ENCODE measurements around the gene UCK1.

Gene UCK1

GRCh38 chr9:131511880-131512279 is 19.2 kb downstream of the UCK1 start:
- DNase-seq (ENCODE audit: low read depth) = no peak
- H3K4me3 ChIP-seq (ENCODE audit: low read depth, low read length) = no peak overlapping the region
- no peak for TF ChIP-seq CTCF (IDR thresholded peaks at IDR 0.05; ENCODE audit: insufficient read depth, low read depth, low read length, missing control alignments)

DNA sequence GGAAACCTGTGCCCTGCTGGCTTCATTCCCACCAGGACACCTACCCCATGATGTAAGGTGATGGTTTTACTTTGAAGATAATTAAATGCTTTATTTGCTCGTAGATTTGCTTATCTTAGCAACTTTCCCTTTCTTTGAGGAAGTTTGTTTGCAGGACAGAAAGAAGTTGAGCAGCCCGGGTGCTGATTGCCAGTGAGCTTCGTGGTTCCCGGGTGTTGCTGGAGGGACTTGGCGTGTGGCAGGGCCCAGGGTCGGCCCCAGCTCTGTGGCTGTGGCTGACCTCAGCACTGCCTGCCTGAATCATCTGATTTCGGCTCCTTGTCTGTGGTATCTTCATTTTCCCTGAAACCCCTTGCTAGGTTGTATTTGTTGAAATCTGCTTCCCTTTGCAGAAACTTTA is 19.6 kb downstream of the UCK1 start:
- no peak for TF ChIP-seq CTCF (IDR thresholded peaks at IDR 0.05; ENCODE audit: insufficient read depth, low read depth, low read length, missing control alignments)

GRCh38 chr9:131505012-131505411 is 26.1 kb downstream of the UCK1 start:
- TF ChIP-seq CTCF (IDR thresholded peaks at IDR 0.05; ENCODE audit: insufficient read depth, low read depth, low read length, missing control alignments) = no peak
- no peak for DNase-seq (ENCODE audit: low read depth)
- no peak overlapping the region for H3K4me3 ChIP-seq (ENCODE audit: low read depth, low read length)

More for the DNA sequence above, 19.6 kb downstream of the UCK1 start:
- H3K4me3 ChIP-seq (ENCODE audit: low read depth, low read length) = no peak overlapping the region
- no peak for DNase-seq (ENCODE audit: low read depth)

DNA sequence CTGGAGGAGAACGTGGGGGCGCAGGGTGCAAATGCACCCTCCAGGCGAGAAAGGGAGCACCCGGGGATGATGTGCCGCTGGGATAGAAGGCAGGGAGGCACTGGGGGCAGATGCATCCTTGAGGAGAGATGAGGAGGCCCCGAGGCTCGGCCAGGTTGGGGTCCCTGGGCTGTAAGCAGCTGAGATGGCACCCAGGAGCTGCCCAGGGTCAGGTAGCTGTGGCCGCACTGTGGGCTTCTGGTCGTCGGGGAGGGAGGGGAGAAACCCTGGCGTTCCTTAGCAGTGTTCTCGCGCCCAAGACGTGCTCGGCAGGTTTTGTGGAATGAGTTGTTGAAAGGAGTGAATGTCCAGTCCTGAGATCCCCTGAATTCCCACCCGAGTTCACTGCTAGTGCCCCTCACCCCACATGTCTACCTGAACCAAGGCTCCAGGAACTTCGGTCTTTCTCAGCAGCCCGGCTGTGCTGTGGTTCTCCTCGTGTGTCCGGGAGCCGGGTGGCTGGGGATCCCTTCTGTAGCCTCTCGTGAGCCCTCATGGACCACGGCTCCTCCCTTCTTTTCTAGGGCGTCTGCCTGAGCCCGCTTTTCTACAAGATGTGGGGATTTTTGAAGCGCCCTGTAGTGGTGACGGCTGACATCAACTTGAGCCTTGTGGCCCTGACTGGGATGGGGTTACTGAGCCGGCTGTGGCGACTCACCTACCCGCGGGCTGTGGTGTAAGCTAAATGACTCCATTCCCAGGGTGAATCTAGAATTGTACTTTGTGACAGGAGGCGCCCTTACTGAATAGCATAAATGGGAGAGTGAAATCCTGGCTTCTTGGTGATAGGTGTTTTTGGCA is 27.2 kb downstream of the UCK1 start:
- peak overlapping the region; percentile 68 for H3K4me3 ChIP-seq (ENCODE audit: low read depth, low read length)
- no peak for TF ChIP-seq CTCF (IDR thresholded peaks at IDR 0.05; ENCODE audit: insufficient read depth, low read depth, low read length, missing control alignments)
- DNase-seq (ENCODE audit: low read depth) = peak; percentile 28

DNA sequence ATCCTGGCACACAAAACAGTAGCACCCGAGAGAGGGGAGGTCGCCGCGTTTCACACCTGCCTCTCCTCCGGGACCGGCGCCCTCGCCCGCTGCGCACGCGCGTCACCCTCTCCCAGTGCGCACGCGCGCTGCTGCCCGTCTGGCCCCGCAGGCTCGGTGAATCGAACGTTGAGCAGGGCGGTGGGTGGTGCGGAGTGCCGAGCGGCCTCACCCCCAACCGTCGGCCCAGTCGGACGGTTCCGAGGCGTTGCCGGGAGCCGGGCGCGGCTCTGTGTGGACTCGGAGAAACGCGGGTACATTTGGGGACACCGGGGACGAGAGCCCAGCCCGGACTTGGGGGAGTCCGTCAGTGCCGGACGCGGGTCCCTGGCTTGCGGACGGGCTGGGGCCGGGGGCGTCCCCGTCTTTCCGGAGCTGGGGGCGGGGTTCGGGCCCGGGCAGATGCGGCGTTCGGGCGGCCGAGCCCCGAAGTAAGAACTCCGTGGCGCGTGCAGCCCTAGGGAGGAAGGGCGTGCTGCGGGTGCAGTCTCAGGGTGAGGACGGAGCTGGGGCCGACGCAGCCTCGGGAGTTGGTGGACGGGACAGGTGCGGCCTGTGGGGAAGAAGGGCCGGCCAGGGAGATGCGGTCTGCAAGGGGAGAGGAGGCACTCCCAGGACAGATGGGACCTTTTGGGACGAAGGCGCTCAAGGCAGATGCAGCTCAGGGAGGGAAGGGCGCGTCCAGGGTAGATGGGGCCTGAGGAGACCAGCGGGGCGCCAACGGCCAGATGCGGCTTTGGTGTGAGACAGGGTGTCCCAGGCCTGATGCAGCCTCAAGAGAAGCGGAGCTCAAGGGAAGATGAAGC is 28.1 kb downstream of the UCK1 start, which contains the start of gene POMT1:
TSS of gene POMT1 (plus strand) at position 138 of the 845 bp plus-strand sequence. CDS start 1,301 bp downstream, outside the sequence.
- peak within 1 kb of the TSS; percentile 68 for H3K4me3 ChIP-seq (ENCODE audit: low read depth, low read length)
- no peak for TF ChIP-seq CTCF (IDR thresholded peaks at IDR 0.05; ENCODE audit: insufficient read depth, low read depth, low read length, missing control alignments)
- peak; percentile 92 for DNase-seq (ENCODE audit: low read depth)

DNA sequence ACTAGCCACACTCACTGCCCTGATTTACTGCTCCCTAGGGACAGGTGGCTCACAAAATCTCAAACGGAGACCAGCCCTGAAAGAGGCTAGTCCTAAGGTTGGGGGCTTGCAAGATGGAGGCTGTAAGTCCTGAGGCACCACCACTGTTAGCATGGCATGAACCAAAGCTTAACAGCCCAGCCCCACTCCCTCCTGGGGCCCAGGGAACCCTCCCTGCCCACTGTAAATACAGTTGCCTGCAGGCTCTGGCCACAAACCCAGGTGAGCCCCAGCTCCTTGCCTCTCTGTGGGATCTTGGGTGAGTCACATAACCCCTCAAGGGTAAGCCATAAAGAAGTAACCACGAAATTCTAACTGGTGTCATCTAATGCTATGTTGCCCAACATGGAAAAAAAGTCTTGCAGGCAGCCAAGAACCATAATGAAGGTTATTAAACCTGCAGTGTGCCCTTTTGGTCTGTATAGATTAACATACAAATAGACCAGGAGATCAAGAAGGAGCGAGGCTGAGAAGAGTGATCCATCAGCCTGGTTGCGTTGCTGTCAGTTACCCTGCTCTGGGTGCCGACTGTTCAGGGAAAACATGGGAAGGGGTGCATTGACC is 30.0 kb downstream of the UCK1 start:
- DNase-seq (ENCODE audit: low read depth) = no peak
- no peak overlapping the region for H3K4me3 ChIP-seq (ENCODE audit: low read depth, low read length)
- TF ChIP-seq CTCF (IDR thresholded peaks at IDR 0.05; ENCODE audit: insufficient read depth, low read depth, low read length, missing control alignments) = no peak

Data from GM12865 (cell line).